Measurements from ENCODE around the gene UBQLN3. TPM values are rescaled to one million over a fixed set of nuclear protein-coding genes. Genes with fewer than 3 reads are reported as not detected.

UBQLN3 gene
- total RNA-seq = 0.05 TPM in 1 of 2 replicates, not detected in the other

GRCh38 chr11:5509803-5510202 lies at the start of gene UBQLN3:
UBQLN3 (minus strand) TSS chr11:5509957; CDS start chr11:5509558, 399 bp downstream.
- DNase-seq (ENCODE audit: low read depth) = no peak

- DNase-seq (ENCODE audit: low read depth) = peak; percentile 50
These were observed 48.0 kb upstream of the UBQLN3 start for GRCh38 chr11:5557751-5558150.

- no peak for DNase-seq (ENCODE audit: low read depth)
These were observed 46.9 kb upstream of the UBQLN3 start for GRCh38 chr11:5556596-5557188.

GRCh38 chr11:5553343-5553742 lies 43.6 kb upstream of the UBQLN3 start:
- peak; percentile 23 for DNase-seq (ENCODE audit: low read depth)

- peak; percentile 82 for DNase-seq (ENCODE audit: low read depth)
These were observed 40.8 kb upstream of the UBQLN3 start for GRCh38 chr11:5550440-5551095.

GRCh38 chr11:5548440-5548839 lies 38.7 kb upstream of the UBQLN3 start, which contains the start of gene OR52H1:
OR52H1 (minus strand) TSS chr11:5548540; CDS start chr11:5545505, 3,035 bp downstream.
- DNase-seq (ENCODE audit: low read depth) = no peak

GRCh38 chr11:5547982-5548381 lies 38.2 kb upstream of the UBQLN3 start:
- DNase-seq (ENCODE audit: low read depth) = peak; percentile 31

GRCh38 chr11:5546457-5546856 lies 36.7 kb upstream of the UBQLN3 start:
- DNase-seq (ENCODE audit: low read depth) = no peak

- DNase-seq (ENCODE audit: low read depth) = no peak
These were observed 31.7 kb upstream of the UBQLN3 start for GRCh38 chr11:5541427-5541826.

GRCh38 chr11:5536482-5536881 lies 26.7 kb upstream of the UBQLN3 start:
- DNase-seq (ENCODE audit: low read depth) = no peak

GRCh38 chr11:5534046-5534445 lies 24.3 kb upstream of the UBQLN3 start:
- DNase-seq (ENCODE audit: low read depth) = no peak

- DNase-seq (ENCODE audit: low read depth) = no peak
These were observed 21.5 kb upstream of the UBQLN3 start for GRCh38 chr11:5531053-5531831.

GRCh38 chr11:5528495-5528894 lies 18.7 kb upstream of the UBQLN3 start:
- no peak for DNase-seq (ENCODE audit: low read depth)

GRCh38 chr11:5527716-5528115 lies 18.0 kb upstream of the UBQLN3 start:
- DNase-seq (ENCODE audit: low read depth) = no peak

- DNase-seq (ENCODE audit: low read depth) = no peak
These were observed 15.0 kb upstream of the UBQLN3 start for GRCh38 chr11:5524756-5525155.

GRCh38 chr11:5522308-5522707 lies 12.6 kb upstream of the UBQLN3 start:
- DNase-seq (ENCODE audit: low read depth) = peak; percentile 21

- DNase-seq (ENCODE audit: low read depth) = no peak
These were observed 11.8 kb upstream of the UBQLN3 start for GRCh38 chr11:5521540-5521939.

- DNase-seq (ENCODE audit: low read depth) = no peak
These were observed 6.8 kb upstream of the UBQLN3 start, which contains the start of gene UBQLNL for GRCh38 chr11:5516599-5516998. UBQLNL (minus strand) TSS chr11:5516699; CDS start chr11:5516441, 258 bp downstream.

GRCh38 chr11:5514841-5515240 lies 5.1 kb upstream of the UBQLN3 start:
- DNase-seq (ENCODE audit: low read depth) = no peak

GRCh38 chr11:5508605-5509004 lies 1.2 kb downstream of the UBQLN3 start:
- DNase-seq (ENCODE audit: low read depth) = no peak

GRCh38 chr11:5507933-5508305 lies 1.8 kb downstream of the UBQLN3 start:
- DNase-seq (ENCODE audit: low read depth) = no peak

GRCh38 chr11:5507177-5507932 lies 2.4 kb downstream of the UBQLN3 start:
- no peak for DNase-seq (ENCODE audit: low read depth)
